Uterus (tissue), 4 donors: Measurements from ENCODE around the gene PPP3R1. TPM values are rescaled to one million over a fixed set of nuclear protein-coding genes. Genes with fewer than 3 reads are reported as not detected.

ENCODE experiments used
- DNase-seq, 2 donors: peaks; one replicate each; pipeline ENCODE4 v3.0.0-alpha.2; 2019 to 2020
- H3K27ac ChIP-seq, 2 donors: fragments of 200-600 bp; sonication (generic); 1 replicate in 1 of 2; 2 replicates in 1 of 2; pipeline ENCODE4 v1.5.1; 2016 to 2018
- H3K27me3 ChIP-seq, 2 donors: fragments of 200-600 bp; sonication (generic); one replicate each; pipeline ENCODE4 v1.5.1; 2018 to 2019; ENCODE audit warnings: control low read depth in 1 of 2
- H3K36me3 ChIP-seq, 2 donors: fragments of 200-600 bp; sonication (generic); one replicate each; pipeline ENCODE4 v1.5.1; 2019; ENCODE audit warnings: control low read depth in 1 of 2
- H3K4me1 ChIP-seq, 2 donors: fragments of 200-600 bp; sonication (generic); one replicate each; pipeline ENCODE4 v1.5.1; 2018 to 2019; ENCODE audit warnings: control low read depth in 1 of 2
- H3K4me3 ChIP-seq, 2 donors: fragments of 200-600 bp; sonication (generic); 1 replicate in 1 of 2; 2 replicates in 1 of 2; pipeline ENCODE4 v1.5.1; 2018 to 2019; ENCODE audit warnings: mild to moderate bottlenecking in 1 of 2
- H3K9me3 ChIP-seq, 2 donors: fragments of 200-600 bp; sonication (generic); one replicate each; pipeline ENCODE4 v1.5.1; 2019; ENCODE audit warnings: control low read depth in 1 of 2
- POLR2A ChIP-seq, 2 donors: fragments of 450-650 bp; IDR thresholded peaks; one replicate each; pipeline ENCODE4 v1.6.1; 2016; ENCODE audit warnings: antibody characterized with exemption in 2 of 2, mild to moderate bottlenecking in 1 of 2, moderate library complexity in 1 of 2
- intact Hi-C: fragments of 100-400 bp; cut with DNase I; formaldehyde crosslinking; loops from one replicate; pipeline ENCODE4 v1.15.1; 2023; ENCODE audit warnings: low total_unique reads
- total RNA-seq, 4 donors: library from RNA; depleted of rRNA in 3 of 4; stranded (reverse); fragments of >200 nt in 3 of 4; gene quantifications; one replicate each; pipeline versions ENCODE4 v1.1.0 to v1.2.4, GENCODE V29; 2014 to 2023
- TF ChIP-seq, protein P1 (sequence below), 4 experiments: fragments of 200-600 bp in 2 of 4; fragments of 450-650 bp in 2 of 4; sonication (generic) in 2 of 4; IDR thresholded peaks; one replicate each; pipeline ENCODE4 v1.5.1; 2016 to 2019; ENCODE audit warnings: antibody characterized with exemption in 4 of 4, mild to moderate bottlenecking in 2 of 4, moderate library complexity in 1 of 4
- donor health status: DM: yes; HTN: yes; CAD: no.

PPP3R1 gene
- total RNA-seq, 4 donors from 2014 or later = 9.7 to 67.9 (median 56.0) TPM

DNA sequence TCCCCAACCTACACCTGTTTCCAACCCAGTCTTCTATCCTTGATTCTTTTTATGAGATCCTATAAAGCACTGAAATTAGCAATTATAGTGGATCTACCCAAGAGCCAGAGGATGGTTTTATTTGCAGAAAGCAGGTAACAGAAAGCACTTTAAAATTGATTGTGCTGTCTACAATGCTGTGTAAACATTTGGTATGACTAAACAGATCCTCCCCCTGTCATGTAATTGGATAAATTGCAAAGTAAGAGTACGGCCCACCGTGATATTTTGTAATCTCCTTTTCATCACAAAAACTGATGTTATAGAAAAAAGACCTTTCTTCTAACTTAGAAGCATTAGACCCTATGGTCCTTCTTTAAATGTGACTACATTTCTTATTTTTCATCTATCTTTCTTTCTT is 11.3 kb upstream of the PPP3R1 start:
- intact Hi-C loops = no loop called here
- Histone ChIP-seq H3K27ac (no peak overlapping the region), H3K4me3 (no peak overlapping the region), H3K36me3 (no peaks in the 10 kb centered on the region), H3K9me3 (no peaks in the 10 kb centered on the region), H3K4me1 (no peaks in the 10 kb centered on the region), H3K27me3 (no peaks in the 10 kb centered on the region)
- TF ChIP-seq, protein P1, sequence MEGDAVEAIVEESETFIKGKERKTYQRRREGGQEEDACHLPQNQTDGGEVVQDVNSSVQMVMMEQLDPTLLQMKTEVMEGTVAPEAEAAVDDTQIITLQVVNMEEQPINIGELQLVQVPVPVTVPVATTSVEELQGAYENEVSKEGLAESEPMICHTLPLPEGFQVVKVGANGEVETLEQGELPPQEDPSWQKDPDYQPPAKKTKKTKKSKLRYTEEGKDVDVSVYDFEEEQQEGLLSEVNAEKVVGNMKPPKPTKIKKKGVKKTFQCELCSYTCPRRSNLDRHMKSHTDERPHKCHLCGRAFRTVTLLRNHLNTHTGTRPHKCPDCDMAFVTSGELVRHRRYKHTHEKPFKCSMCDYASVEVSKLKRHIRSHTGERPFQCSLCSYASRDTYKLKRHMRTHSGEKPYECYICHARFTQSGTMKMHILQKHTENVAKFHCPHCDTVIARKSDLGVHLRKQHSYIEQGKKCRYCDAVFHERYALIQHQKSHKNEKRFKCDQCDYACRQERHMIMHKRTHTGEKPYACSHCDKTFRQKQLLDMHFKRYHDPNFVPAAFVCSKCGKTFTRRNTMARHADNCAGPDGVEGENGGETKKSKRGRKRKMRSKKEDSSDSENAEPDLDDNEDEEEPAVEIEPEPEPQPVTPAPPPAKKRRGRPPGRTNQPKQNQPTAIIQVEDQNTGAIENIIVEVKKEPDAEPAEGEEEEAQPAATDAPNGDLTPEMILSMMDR (IDR thresholded peaks at IDR 0.05) = no peak
- no peak for TF ChIP-seq POLR2A (IDR thresholded peaks at IDR 0.05)
- DNase-seq = no peak

DNA sequence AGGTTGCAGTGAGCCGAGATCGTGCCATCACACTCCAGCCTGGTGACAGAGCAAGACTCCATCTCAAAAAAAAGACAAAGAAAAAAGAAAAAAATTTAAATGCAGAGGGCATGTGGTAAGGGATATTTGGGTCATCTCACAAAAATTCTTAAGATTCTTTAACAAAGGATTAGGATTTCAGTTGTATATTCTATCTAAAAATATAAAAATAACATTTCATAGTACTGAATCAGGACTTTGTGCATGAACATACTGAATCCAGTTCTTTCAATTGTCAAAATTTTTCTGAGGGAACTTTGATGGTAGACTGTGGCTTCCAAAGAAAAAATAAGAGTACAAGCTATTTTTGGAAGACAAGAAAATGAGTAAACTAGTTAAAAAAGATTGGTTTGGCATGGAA is 6.5 kb upstream of the PPP3R1 start:
- Histone ChIP-seq H3K27ac (no peak overlapping the region), H3K4me3 (no peak overlapping the region), H3K27me3 (no peaks in the 10 kb centered on the region), H3K9me3 (no peaks in the 10 kb centered on the region), H3K4me1 (peaks cover 0 to 2% of the 10 kb centered on the region in 2 donors), H3K36me3 (no peaks in the 10 kb centered on the region)
- TF ChIP-seq POLR2A (IDR thresholded peaks at IDR 0.05) = no peak
- TF ChIP-seq, protein P1 (IDR thresholded peaks at IDR 0.05) = no peak
- intact Hi-C loops = no loop called here
- no peak for DNase-seq

DNA sequence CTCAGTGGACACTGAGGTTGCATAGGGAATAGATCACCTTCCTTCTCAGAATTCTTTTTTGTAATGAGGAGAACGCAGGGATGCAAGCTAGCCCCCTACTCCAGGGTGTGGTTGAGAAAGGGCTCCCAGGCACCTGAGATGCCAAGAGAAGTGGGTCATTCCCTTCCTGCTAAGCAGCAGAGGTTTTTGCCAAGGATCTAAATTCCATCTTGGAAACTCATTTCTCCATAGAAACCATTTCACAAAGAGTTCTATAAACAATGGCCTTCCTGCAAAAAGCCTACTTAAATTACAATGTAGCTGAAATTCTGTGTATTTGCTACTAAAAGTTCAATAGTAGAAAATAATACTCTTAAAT is 3.7 kb upstream of the PPP3R1 start:
- H3K27ac ChIP-seq = no peak overlapping the region

DNA sequence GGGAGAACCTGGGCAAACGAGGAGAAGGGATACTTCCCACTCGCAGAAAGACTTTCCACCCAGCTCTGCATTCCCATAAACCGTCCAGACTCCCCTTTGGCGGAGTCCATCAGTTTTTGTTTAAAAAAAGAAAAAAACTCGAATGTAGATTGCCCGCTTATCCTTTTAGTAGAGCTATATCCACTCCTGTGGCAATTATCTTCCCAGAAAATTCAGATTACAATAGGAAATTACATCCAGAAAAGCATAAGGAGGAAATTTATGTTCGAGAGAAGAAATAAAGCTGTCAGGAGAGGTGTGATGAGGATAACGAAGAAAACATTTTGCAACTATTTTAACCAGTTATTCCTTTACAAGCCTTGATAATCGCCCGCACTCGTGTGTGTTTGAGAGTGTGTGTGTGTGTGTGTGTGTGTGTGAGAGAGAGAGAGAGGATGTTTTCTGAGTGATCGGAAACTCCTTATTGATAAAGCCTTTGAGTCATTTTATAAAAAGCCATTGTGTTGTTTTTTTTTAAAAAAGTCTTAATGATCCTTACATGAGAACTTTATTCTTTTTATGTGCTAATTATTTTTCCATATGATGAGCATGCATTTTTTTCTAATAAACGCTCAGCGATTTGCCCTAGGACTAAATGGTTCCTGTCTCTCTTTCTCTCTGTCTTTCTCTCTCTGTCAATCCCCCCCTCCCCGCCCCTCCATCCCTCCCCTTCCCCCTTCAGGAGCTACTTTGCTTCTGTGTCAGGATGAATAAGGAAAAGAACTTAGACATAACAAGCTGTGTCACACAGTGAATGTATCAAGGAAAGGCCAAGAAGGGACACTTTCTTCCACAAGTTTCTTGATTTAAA is 1.1 kb upstream of the PPP3R1 start:
- intact Hi-C loops = no loop called here
- TF ChIP-seq, protein P1 (IDR thresholded peaks at IDR 0.05) = no peak
- TF ChIP-seq POLR2A (IDR thresholded peaks at IDR 0.05) = no peak
- H3K4me3 ChIP-seq = peak overlapping the region; percentile 88 to 91
- no peaks in the 10 kb centered on the region for H3K27me3 ChIP-seq
- H3K27ac ChIP-seq = peak overlapping the region; percentile 93 to 98
- DNase-seq = no peak
- H3K4me1 ChIP-seq = peaks cover 5 to 6% of the 10 kb centered on the region in 2 donors
- H3K36me3 ChIP-seq = no peaks in the 10 kb centered on the region
- H3K9me3 ChIP-seq = no peaks in the 10 kb centered on the region

More for the DNA sequence above, 3.7 kb upstream of the PPP3R1 start:
- Histone ChIP-seq H3K4me3 (no peak overlapping the region), H3K9me3 (no peaks in the 10 kb centered on the region), H3K36me3 (no peaks in the 10 kb centered on the region), H3K4me1 (peaks cover 0 to 6% of the 10 kb centered on the region in 2 donors), H3K27me3 (no peaks in the 10 kb centered on the region)
- no peak for DNase-seq
- intact Hi-C loops = no loop called here
- TF ChIP-seq POLR2A (IDR thresholded peaks at IDR 0.05) = no peak
- TF ChIP-seq, protein P1 (IDR thresholded peaks at IDR 0.05) = no peak

DNA sequence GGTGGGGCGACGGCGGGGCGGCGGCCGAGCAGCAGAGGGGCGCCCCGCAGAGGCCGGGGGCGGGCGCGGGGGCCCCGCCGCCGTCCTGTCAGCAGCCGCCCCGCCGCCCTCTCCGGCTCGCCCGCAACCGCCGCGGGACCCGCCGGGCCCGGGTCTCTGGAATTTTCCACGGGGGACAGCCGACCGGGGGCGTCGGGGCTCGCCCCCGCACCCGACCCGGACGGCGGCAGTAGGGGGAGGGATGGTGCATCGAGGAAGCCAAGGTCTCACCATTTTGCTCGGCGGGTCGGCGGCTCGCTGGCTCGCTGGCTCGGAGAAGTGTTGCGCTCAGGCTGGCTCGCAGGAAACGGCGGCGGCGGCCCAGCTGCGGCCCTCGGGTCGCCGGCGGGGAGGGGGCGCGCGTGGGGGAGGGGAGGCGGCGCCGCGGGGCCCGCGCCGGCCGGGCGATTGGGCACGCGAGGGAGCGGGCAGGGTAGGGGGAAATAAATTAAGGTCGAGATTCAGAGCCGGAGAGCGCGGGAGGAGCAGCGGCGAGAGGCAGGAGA is 405 bp downstream of the PPP3R1 start:
- Histone ChIP-seq H3K36me3 (no peaks in the 10 kb centered on the region), H3K27me3 (no peaks in the 10 kb centered on the region), H3K27ac (peak overlapping the region; percentile 93 to 98), H3K4me1 (peaks cover 5 to 6% of the 10 kb centered on the region in 2 donors), H3K9me3 (no peaks in the 10 kb centered on the region), H3K4me3 (peak overlapping the region; percentile 88 to 91)
- intact Hi-C loops = no loop called here
- TF ChIP-seq, protein P1 (IDR thresholded peaks at IDR 0.05) = no peak
- no peak for TF ChIP-seq POLR2A (IDR thresholded peaks at IDR 0.05)
- DNase-seq = peak in 1 of 2 donors; percentile 33
